ENCODE measurements around the gene ITPRID1. TPM values are rescaled to one million over a fixed set of nuclear protein-coding genes. Genes with fewer than 3 reads are reported as not detected.

ITPRID1 gene
- total RNA-seq, 4 donors from 2014 or later: 1.00 TPM; not detected in 3

- H3K36me3 ChIP-seq: no peaks in the 10 kb centered on the region
- H3K27me3 ChIP-seq: no peaks in the 10 kb centered on the region
- DNase-seq: no peak
- H3K4me3 ChIP-seq: no peak overlapping the region
- intact Hi-C loops (cut with DNase I): no loop called here
- H3K4me1 ChIP-seq: no peaks in the 10 kb centered on the region
- TF ChIP-seq CTCF (IDR thresholded peaks at IDR 0.05) (no peak), POLR2A (IDR thresholded peaks at IDR 0.05) (no peak)
- H3K9me3 ChIP-seq: no peaks in the 10 kb centered on the region
- H3K27ac ChIP-seq: no peak overlapping the region
Observed at GRCh38 chr7:31669461-31669860, 155.6 kb downstream of the ITPRID1 start.

- Histone ChIP-seq H3K27me3 (no peaks in the 10 kb centered on the region), H3K4me1 (no peaks in the 10 kb centered on the region), H3K4me3 (no peak overlapping the region), H3K9me3 (no peaks in the 10 kb centered on the region), H3K36me3 (no peaks in the 10 kb centered on the region), H3K27ac (no peak overlapping the region)
- DNase-seq: no peak
- TF ChIP-seq CTCF (IDR thresholded peaks at IDR 0.05): no peak
- 80 to 88% methylated on average over 11 to 12 of the region's 12 CpGs for WGBS, 2 donors
- intact Hi-C loops (cut with DNase I): no loop called here
Observed at GRCh38 chr7:31679574-31680305, 165.8 kb downstream of the ITPRID1 start.

GRCh38 chr7:31683445-31684225, 169.7 kb downstream of the ITPRID1 start:
- no peaks in the 10 kb centered on the region for H3K9me3 ChIP-seq
- no peak overlapping the region for H3K27ac ChIP-seq
- TF ChIP-seq POLR2A (IDR thresholded peaks at IDR 0.05): no peak
- no peak for TF ChIP-seq CTCF (IDR thresholded peaks at IDR 0.05)
- intact Hi-C loops (cut with DNase I): no loop called here
- DNase-seq: no peak
- 53 to 56% methylated on average over 5 of the region's 5 CpGs for WGBS, 2 donors
- H3K27me3 ChIP-seq: no peaks in the 10 kb centered on the region
- H3K36me3 ChIP-seq: no peaks in the 10 kb centered on the region
- no peak overlapping the region for H3K4me3 ChIP-seq
- H3K4me1 ChIP-seq: no peaks in the 10 kb centered on the region

- WGBS, 2 donors: 36 to 47% methylated on average over 11 of the region's 14 CpGs
- TF ChIP-seq CTCF (IDR thresholded peaks at IDR 0.05): no peak
- no peak for TF ChIP-seq POLR2A (IDR thresholded peaks at IDR 0.05)
Observed at GRCh38 chr7:31687024-31687748, 173.3 kb downstream of the ITPRID1 start, which contains the start of gene PPP1R17. Gene PPP1R17, plus strand, starts transcription at chr7:31687215. Its CDS starts 5,227 bp downstream, at chr7:31692442.

GRCh38 chr7:31688372-31688771, 174.5 kb downstream of the ITPRID1 start:
- intact Hi-C loops (cut with DNase I): no loop called here
- 55 to 63% methylated on average over 3 of the region's 3 CpGs for WGBS, 2 donors
- DNase-seq: no peak
- Histone ChIP-seq H3K27me3 (no peaks in the 10 kb centered on the region), H3K27ac (no peak overlapping the region), H3K9me3 (no peaks in the 10 kb centered on the region), H3K36me3 (no peaks in the 10 kb centered on the region), H3K4me3 (no peak overlapping the region), H3K4me1 (no peaks in the 10 kb centered on the region)
- no peak for TF ChIP-seq CTCF (IDR thresholded peaks at IDR 0.05)
- no peak for TF ChIP-seq POLR2A (IDR thresholded peaks at IDR 0.05)

More at GRCh38 chr7:31687024-31687748, 173.3 kb downstream of the ITPRID1 start, which contains the start of gene PPP1R17:
- no peak within 1 kb of the TSS for H3K27ac ChIP-seq
- H3K4me3 ChIP-seq: no peak within 1 kb of the TSS
- H3K36me3 ChIP-seq: no peaks in the 10 kb centered on the region
- H3K9me3 ChIP-seq: no peaks in the 10 kb centered on the region
- no peak for DNase-seq
- intact Hi-C loops (cut with DNase I): no loop called here
- H3K4me1 ChIP-seq: no peaks in the 10 kb centered on the region
- H3K27me3 ChIP-seq: no peaks in the 10 kb centered on the region

Data from esophagus squamous epithelium (tissue), 5 donors.